ENCODE results near the gene OR6K3. TPM values are rescaled to one million over a fixed set of nuclear protein-coding genes. Genes with fewer than 3 reads are reported as not detected.

The OR6K3 gene
- not detected in 2 replicates for total RNA-seq

GRCh38 chr1:158720620-158721019, at the start of gene OR6K3:
Gene OR6K3 (minus strand): TSS chr1:158720720. CDS start chr1:158718115, 2,605 bp downstream.

GRCh38 chr1:158754420-158754819, 33.9 kb upstream of the OR6K3 start, which contains the start of gene OR6K6:
Gene OR6K6 (plus strand): TSS chr1:158754720. CDS start chr1:158754888, 168 bp downstream.

GRCh38 chr1:158700552-158700951, 20.0 kb downstream of the OR6K3 start, which contains the start of gene OR6K2:
Gene OR6K2 (minus strand): TSS chr1:158700652. CDS start chr1:158700652, 0 bp downstream.

GRCh38 chr1:158686111-158687009, 34.2 kb downstream of the OR6K3 start, which contains the start of gene SPTA1:
Gene SPTA1 (minus strand): TSS chr1:158686715. CDS start chr1:158686517, 198 bp downstream.

Other genes starting within 250 kb of the OR6K3 start
- not detected in 2 replicates for gene OR10R2, start 248.5 kb downstream of the OR6K3 start, total RNA-seq
- not detected in 2 replicates for gene OR6Y1, start 166.3 kb downstream of the OR6K3 start, total RNA-seq
- not detected in 2 replicates for gene OR6P1, start 150.1 kb downstream of the OR6K3 start, total RNA-seq
- not detected in 2 replicates for gene OR10X1, start 140.8 kb downstream of the OR6K3 start, total RNA-seq
- not detected in 2 replicates for gene OR10Z1, start 115.5 kb downstream of the OR6K3 start, total RNA-seq
- not detected in 2 replicates for gene SPTA1, start 34.0 kb downstream of the OR6K3 start, total RNA-seq
- not detected in 2 replicates for gene OR6K2, start 20.1 kb downstream of the OR6K3 start, total RNA-seq
- not detected in 2 replicates for gene OR6K6, start 34.0 kb upstream of the OR6K3 start, total RNA-seq
- not detected in 2 replicates for gene OR6N1, start 51.5 kb upstream of the OR6K3 start, total RNA-seq
- not detected in 2 replicates for gene OR6N2, start 60.5 kb upstream of the OR6K3 start, total RNA-seq
- not detected in 2 replicates for gene MNDA, start 110.6 kb upstream of the OR6K3 start, total RNA-seq
- not detected in 2 replicates for gene PYHIN1, start 210.8 kb upstream of the OR6K3 start, total RNA-seq

Measured in airway epithelial cell (primary cell).